ENCODE results near the gene WDR1. TPM values are rescaled to one million over a fixed set of nuclear protein-coding genes. Genes with fewer than 3 reads are reported as not detected.
A peak's percentile ranks its signal among the peaks of the same experiment; 100 is the strongest.

The WDR1 gene
- polyA plus RNA-seq, 2 of the 4 experiments (the other 2 are of a cell fraction): 251 to 326 TPM

DNA sequence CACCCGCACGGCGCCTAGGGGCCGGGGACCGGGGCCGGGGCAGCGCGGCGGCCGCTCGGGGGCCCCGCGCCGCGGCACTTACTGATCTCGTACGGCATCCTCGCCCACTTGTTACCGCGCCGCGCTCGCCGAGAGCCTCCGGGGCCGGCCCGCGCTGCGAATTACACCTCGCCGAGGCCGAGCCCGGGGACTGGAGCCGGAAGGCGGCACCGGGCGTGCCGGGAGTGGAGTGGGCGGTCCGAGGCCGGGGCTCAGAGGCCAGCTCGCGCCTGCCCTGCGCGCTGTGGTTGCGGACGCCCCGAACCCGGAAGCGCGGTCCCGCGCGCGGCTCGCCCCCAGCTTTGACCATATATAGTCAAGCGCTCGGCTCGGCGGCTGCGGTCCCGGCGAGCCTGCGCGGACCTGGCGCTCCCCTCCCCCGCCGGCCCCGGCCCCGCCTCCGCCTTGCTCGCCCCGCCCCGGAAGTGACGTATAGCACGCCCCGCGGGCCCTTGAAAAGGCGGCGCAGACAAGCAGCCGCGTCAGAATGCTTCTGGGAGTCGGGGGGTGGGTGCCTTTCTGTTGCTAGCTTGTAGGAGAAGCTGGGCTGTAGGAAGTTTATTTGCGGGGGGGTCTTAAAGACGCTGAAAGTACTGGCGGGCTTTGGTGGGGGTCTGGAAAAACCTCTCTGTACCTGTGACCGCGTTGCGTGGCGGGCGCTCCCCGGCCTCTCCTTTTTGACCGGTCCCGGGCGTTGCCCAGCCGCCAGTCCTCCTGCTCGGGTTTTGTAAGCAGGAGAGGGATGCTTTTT lies at the start of gene WDR1 (continued):
- TF ChIP-seq, protein P1, sequence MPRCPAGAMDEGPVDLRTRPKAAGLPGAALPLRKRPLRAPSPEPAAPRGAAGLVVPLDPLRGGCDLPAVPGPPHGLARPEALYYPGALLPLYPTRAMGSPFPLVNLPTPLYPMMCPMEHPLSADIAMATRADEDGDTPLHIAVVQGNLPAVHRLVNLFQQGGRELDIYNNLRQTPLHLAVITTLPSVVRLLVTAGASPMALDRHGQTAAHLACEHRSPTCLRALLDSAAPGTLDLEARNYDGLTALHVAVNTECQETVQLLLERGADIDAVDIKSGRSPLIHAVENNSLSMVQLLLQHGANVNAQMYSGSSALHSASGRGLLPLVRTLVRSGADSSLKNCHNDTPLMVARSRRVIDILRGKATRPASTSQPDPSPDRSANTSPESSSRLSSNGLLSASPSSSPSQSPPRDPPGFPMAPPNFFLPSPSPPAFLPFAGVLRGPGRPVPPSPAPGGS (IDR thresholded peaks at IDR 0.05): peak; percentile 87; the same call in 2 of the 3 replicates
- TF ChIP-seq NPAS2 (CRISPR knock-in tag; IDR thresholded peaks at IDR 0.05; ENCODE audit: borderline replicate concordance): no peak
- peak; percentile 63; the same call in 1 of the 2 replicates for TF ChIP-seq FOSB (CRISPR knock-in tag; IDR thresholded peaks at IDR 0.05)
- TF ChIP-seq RNF2 (IDR thresholded peaks at IDR 0.05; ENCODE audit: borderline replicate concordance, low read depth): no peak
- TF ChIP-seq REST (IDR thresholded peaks at IDR 0.05): no peak
- no peak for TF ChIP-seq ZFP36 (IDR thresholded peaks at IDR 0.05; ENCODE audit: borderline replicate concordance, partially characterized antibody)
- no peak for TF ChIP-seq CHD2 (IDR thresholded peaks at IDR 0.05; ENCODE audit: low read length, partially characterized antibody)
- TF ChIP-seq MYC (IDR thresholded peaks at IDR 0.05; ENCODE audit: borderline replicate concordance, low read length): no peak
- TF ChIP-seq, protein P2, sequence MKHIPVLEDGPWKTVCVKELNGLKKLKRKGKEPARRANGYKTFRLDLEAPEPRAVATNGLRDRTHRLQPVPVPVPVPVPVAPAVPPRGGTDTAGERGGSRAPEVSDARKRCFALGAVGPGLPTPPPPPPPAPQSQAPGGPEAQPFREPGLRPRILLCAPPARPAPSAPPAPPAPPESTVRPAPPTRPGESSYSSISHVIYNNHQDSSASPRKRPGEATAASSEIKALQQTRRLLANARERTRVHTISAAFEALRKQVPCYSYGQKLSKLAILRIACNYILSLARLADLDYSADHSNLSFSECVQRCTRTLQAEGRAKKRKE (CRISPR knock-in tag; IDR thresholded peaks at IDR 0.05; ENCODE audit: low read depth): no peak
- TF ChIP-seq, protein P3, sequence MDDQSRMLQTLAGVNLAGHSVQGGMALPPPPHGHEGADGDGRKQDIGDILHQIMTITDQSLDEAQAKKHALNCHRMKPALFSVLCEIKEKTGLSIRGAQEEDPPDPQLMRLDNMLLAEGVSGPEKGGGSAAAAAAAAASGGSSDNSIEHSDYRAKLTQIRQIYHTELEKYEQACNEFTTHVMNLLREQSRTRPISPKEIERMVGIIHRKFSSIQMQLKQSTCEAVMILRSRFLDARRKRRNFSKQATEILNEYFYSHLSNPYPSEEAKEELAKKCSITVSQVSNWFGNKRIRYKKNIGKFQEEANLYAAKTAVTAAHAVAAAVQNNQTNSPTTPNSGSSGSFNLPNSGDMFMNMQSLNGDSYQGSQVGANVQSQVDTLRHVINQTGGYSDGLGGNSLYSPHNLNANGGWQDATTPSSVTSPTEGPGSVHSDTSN (IDR thresholded peaks at IDR 0.05): no peak
- no peak for TF ChIP-seq CBX2 (IDR thresholded peaks at IDR 0.05; ENCODE audit: borderline replicate concordance, low read depth)
- no peak for TF ChIP-seq SMC3 (IDR thresholded peaks at IDR 0.05)
- peak; percentile 78; the same call in 1 of the 2 replicates for TF ChIP-seq ELK1 (IDR thresholded peaks at IDR 0.05; ENCODE audit: low read depth, low read length)

- no peak for FAIRE-seq
- H3K4me1 ChIP-seq: no peaks in the 10 kb centered on the region
- CTCF ChIA-PET: interaction anchor here (0.6 to 2.0 kb wide), 5 partner anchors 34 to 385 kb away, joined by 3 to 8 read pairs (median 5); no protein-coding TSS in a partner anchor
- peak in 1 of 2 experiments; percentile 50; a peak in 1 of 6 replicates for ATAC-seq
- POLR2A ChIA-PET: no interaction called here
- TF ChIP-seq BHLHE40 (IDR thresholded peaks at IDR 0.05; ENCODE audit: low read depth, low read length) (no peak), RAD21 (conservative IDR thresholded peaks at IDR 0.05 in 1 of 2, IDR thresholded peaks at IDR 0.05 in 1 of 2) (peak in 1 of 2 experiments; percentile 40; a peak in 2 of 5 replicates), CBX2 (IDR thresholded peaks at IDR 0.05; ENCODE audit: borderline replicate concordance, low read depth) (no peak)
- TF ChIP-seq, protein P4, sequence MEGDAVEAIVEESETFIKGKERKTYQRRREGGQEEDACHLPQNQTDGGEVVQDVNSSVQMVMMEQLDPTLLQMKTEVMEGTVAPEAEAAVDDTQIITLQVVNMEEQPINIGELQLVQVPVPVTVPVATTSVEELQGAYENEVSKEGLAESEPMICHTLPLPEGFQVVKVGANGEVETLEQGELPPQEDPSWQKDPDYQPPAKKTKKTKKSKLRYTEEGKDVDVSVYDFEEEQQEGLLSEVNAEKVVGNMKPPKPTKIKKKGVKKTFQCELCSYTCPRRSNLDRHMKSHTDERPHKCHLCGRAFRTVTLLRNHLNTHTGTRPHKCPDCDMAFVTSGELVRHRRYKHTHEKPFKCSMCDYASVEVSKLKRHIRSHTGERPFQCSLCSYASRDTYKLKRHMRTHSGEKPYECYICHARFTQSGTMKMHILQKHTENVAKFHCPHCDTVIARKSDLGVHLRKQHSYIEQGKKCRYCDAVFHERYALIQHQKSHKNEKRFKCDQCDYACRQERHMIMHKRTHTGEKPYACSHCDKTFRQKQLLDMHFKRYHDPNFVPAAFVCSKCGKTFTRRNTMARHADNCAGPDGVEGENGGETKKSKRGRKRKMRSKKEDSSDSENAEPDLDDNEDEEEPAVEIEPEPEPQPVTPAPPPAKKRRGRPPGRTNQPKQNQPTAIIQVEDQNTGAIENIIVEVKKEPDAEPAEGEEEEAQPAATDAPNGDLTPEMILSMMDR (IDR thresholded peaks at IDR 0.05): peak; percentile 36; the same call in 2 of the 3 replicates
- 11% methylated on average over 3 of the region's 3 CpGs for WGBS (ENCODE audit: missing lambda C conversion rate)
- H3K4me2 ChIP-seq: no peak overlapping the region
- H3K4me3 ChIP-seq: no peak overlapping the region
- H3K9me3 ChIP-seq: no peaks in the 10 kb centered on the region
- DNase-seq (ENCODE audit: low read depth in 1 of 2, low spot score in 1 of 2): peak; percentile 17 to 31
- H3K27ac ChIP-seq: no peak overlapping the region
Measured at GRCh38 chr4:10164877-10165283, 48.3 kb upstream of the WDR1 start.
